ENCODE results near the gene PPP2R3B.
"Not testable (repeated sequence)": the region's sequence is repeated elsewhere in the genome, so short reads cannot be mapped to it uniquely, and the experiment has no call there.

PPP2R3B gene

DNA sequence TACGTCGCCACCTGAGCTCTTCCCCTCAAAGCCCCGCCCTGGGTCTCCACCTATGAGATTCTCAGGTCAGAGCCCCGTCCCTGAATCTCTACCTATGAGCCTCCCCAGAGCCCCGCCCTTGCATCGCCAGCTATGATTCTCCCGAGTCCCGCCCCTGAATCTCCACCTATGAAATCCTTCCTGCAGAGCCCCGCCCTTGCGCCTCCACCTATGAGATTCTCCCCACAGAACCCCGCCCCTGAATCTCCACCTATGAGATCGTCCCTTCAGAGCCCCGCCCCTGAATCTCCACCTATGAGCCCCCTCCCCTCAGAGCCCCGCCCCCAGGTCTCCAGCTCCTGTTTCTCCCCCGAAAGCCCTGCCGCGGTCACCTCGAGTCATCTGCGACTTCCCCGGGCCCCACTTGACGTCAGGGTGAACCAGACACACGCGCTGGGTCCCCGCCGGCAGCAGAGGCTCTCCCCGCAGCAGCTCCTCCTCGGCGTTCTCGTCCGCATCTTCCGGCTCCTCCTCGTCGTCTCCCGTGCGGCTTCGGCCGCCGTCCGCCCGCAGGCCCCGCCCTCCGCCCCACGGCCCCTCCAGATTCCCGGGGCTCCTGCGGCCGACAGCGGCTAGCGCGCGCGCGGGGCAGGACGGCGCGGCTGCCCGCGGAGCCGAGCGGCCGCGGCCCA, 68.5 kb downstream of the PPP2R3B start:
- peak; percentile 98 for DNase-seq

GRCh38 chrX:317424-318067, 69.2 kb downstream of the PPP2R3B start:
- no peak for DNase-seq

- no peak for DNase-seq
Observed at GRCh38 chrX:316351-317325, 70.1 kb downstream of the PPP2R3B start.

- DNase-seq, result no peak
Observed at GRCh38 chrX:314781-315595, 71.7 kb downstream of the PPP2R3B start.

DNA sequence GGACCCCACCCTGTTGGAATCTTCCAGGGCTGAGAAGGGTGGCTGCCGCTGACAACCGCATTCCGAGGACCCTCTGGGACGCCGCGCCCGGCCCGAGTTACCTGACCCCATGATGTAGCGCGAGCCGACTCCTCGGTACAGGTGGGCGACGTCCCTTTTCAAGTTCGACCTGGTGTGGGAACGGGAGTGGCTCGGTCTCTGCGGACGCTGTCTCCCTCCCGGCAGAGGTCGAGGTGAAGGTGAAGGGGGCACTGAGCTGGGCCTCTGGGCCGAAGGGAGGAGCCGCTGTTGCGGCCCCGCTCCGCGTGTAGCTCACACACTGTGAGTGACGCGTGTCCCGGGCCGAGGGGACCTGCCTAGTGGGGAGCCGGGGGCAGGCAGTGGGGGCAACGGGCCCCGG, 72.7 kb downstream of the PPP2R3B start:
- no peak for DNase-seq

DNA sequence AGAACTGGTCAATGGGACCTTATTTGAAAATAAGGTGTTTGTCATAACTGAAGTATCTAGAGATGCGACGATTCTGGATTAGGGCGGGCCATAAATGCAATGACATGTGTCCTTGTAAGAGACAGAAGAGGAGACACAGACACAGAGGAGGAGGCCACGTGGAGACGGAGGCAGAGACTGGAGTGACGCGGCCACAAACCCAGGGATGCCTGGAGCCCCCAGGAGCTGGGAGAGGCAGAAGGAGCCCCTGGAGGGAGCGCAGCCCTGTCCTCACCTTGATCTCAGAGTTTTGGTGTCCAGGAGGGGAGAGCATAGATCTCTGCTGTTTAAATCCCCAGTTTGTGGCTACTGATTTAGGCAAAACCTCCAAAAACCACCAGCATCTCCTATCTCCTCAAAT, 73.2 kb downstream of the PPP2R3B start:
- no peak for DNase-seq

DNA sequence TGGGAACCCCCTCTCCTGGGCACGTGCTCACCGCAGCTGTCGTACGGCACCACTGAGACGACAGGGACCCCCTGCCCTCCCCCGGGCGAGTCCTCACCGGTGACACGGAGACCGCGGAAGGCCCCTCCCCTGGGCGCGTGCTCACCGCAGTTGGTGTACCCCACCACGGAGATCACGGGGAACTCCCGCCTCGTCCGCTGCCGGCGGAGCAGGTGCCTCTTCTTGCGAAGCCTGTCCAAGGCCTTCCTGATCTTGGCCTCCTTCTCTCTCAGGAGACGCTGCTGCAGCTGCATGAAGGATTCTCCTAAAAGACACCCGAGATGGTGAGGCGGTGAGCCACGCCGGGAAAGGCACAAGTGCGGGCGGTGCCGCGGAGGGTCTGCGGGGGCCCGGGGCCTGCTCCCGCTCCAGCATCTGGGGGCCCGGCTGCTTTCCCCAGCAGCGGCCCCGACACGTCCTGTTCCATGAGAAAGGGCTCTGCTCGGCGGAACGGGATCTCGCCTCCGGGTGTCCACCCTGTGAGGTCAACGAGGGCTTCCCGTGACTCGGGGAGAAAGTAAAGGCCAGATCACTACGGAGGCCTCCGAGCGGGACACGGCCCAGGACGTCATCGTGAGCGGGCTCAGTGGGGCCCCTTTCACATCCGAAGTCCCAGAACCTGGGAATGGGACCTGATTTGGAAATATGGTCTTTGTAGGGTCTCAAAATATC, 73.9 kb downstream of the PPP2R3B start:
- DNase-seq, result no peak

GRCh38 chrX:311156-312129, 75.3 kb downstream of the PPP2R3B start:
- DNase-seq, result no peak

DNA sequence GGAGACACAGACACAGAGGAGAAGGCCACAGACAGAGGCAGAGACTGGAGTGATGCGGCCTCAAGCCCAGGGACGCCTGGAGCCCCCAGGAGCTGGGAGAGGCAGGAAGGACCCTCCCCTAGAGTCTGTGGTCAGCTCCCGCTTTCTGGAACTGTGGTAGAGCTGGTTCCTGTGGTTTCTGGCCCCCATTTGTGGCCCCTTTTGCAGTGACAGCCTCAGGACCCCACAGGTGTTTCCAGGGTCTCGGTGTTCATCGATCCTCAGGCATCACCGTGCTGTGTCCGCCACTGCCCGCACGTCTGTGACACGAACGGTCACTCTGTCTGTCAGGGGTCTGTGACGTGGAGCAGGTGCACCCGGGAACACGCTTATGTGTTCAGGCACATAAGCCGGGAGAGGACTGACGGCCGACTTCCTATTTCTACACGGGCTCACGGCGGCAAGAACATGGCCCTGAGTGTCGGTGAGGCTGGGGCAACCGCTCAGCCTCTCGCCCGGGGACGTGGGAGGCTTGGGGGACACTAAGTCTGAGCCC, 76.0 kb downstream of the PPP2R3B start:
- no peak for DNase-seq

- DNase-seq, result no peak
Observed at GRCh38 chrX:308821-309520, 77.7 kb downstream of the PPP2R3B start.

GRCh38 chrX:307261-308111, 79.2 kb downstream of the PPP2R3B start:
- DNase-seq, result no peak

GRCh38 chrX:306614-307251, 80.0 kb downstream of the PPP2R3B start:
- not testable (repeated sequence) for DNase-seq

DNA sequence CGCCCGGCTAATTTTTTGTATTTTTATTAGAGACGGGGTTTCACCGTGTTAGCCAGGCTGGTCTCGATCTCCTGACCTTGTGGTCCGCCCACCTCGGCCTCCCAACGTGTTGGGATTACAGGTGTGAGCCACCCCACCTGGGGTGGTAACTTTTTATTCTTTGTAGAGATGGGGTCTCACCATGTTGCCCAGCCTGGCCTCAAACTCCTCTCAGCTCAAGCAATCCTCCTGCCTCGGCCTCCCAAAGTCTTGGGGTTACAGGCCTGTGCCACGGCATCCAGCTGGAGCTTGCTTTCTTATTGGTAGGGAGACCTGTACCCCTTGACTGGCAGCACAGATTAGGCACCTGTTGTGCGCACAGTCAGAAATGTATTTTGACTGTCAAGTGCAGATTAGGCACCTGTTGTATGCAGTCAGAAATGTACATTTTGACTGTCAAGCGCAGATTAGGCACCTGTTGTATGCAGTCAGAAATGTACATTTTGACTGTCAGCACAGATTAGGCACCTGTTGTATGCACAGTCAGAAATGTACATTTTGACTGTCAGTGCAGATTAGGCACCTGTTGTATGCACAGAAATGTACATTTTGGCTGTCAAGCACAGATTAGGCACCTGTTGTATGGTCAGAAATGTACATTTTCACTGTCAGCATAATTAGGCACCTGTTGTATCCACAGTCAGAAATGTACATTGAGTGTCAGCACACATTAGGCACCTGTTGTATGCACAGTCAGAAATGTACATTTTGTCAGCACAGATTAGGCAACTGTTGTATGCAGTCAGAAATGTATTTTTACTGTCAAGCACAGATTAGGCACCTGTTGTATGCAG, 80.7 kb downstream of the PPP2R3B start:
- DNase-seq, result not testable (repeated sequence)

DNA sequence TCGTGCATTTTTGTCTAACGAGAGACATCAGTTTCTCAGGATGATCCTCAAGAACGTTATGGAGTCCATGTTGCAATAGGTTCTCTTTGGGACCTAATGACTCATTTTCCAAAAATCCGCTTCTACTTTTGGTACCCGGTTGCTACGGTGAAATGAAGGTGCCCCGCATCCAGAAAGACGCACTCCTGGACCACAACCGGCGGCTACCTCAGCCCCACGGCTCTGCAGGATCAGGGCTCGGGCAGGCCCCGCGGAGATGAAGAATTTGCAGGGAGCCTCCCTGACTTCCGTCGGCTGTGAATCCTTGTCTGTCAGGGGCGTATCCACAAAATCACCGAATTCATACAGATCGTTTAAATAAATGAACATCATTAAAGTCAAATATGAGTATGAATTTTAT, 83.7 kb downstream of the PPP2R3B start:
- DNase-seq, result no peak

DNA sequence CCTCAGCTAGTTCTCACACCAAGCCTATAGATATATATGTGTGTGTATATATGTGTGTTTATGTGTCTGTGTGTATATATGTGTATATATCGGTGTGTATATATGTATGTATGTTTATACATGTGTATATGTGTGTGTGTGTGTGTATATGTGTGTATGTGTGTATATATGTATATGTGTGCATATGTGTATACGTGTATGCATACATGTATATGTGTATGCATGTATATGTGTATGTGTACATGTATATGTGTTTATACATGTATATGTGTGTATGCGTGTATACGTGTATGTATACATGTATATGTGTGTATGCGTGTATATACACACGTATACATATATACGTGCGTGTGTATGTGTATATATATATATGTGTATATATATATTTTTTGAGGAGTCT, 86.4 kb downstream of the PPP2R3B start:
- no peak for DNase-seq

DNA sequence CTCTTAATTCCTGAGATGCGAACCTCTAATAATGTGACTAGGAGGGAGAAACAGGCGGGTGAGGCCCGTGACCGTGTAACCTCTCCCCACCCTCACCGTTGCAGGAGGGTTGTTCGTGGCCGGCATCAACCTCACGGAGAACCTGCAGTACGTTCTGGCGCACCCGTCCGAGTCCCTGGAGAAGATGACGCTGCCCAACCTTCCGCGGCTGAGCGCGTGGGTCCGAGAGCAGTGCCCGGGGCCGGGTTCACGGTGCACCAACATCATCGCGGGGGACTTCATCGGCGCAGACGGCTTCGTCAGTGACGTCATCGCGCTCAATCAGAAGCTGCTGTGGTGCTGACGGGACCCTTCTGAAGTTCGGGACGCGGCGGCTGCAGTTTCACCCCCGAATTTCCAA, 87.7 kb downstream of the PPP2R3B start:
- DNase-seq, result no peak

GRCh38 chrX:295136-295535, 91.6 kb downstream of the PPP2R3B start:
- no peak for DNase-seq
